HG02588 (cell line): ENCODE measurements around the gene SCP2D1.
"Not testable (repeated sequence)": the region's sequence is repeated elsewhere in the genome, so short reads cannot be mapped to it uniquely, and the experiment has no call there.

Source experiments
- ATAC-seq: cut with Tn5 transposase; IDR thresholded peaks from one replicate; pipeline ENCODE4 v1.9.1; 2021; ENCODE audit warnings: mild to moderate bottlenecking, moderate library complexity; ENCODE audit not compliant: unreplicated experiment

The SCP2D1 gene

DNA sequence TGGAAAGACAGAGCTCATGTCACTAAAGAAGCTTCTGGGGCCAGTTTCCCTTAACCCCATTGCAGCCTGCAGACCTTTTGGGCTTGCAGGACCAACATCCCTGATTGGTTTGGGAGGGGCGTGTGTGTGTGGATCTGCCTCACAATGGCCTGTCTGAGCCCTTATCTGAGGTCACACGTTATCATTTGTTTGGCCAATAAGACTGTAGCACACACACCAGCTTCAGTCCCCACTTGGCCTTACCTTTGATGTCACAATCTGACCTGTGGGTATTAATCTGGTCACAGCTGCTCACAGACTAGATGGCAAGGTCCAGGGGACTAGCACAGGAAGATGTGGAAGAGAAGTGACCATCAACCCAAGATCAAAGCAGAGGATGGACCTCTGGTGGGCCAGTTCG lies at the start of gene SCP2D1:
Gene SCP2D1, plus strand, starts transcription at position 301 of the 400 bp plus-strand sequence. Its CDS starts 33 bp downstream, at position 334.
- ATAC-seq, result no peak

DNA sequence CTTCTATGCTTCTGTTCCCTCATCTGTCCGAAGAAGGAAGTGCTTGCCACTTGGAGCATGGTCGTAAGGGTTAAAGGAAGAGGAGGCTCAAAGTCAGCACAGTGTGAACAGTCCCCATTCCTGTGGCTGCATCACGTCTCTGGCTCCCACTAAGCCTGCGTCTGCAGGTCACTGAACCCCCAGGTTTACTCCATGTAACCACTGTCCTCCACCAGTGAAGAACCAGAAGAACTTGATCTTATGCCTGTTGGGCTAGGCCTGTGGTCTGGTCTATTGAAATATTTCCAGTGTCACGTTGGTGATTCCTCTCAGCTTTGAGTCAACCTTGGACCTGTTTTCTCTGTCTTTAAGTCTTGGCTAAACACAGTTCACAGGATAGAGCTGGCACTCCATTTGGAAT lies 45.9 kb upstream of the SCP2D1 start:
- ATAC-seq, result no peak

DNA sequence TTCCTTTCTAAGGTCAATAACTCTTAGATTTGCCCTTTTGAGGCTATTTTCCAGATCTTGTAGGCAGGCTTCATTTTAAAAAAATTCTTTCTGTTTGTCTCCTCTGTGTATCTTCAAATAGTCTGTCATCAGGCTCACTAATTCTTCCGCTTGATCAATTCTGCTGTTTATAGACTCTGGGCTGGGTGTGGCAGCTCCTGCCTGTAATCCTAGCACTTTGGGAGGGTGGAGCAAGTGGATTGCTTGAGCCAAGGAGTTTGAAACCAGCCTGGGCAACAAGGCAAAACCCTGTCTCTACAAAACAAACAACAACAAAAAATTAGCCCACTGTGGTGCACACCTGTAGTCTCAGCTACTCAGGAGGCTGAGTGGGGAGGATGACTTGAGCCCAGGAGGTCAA lies 40.0 kb upstream of the SCP2D1 start:
- no peak for ATAC-seq

DNA sequence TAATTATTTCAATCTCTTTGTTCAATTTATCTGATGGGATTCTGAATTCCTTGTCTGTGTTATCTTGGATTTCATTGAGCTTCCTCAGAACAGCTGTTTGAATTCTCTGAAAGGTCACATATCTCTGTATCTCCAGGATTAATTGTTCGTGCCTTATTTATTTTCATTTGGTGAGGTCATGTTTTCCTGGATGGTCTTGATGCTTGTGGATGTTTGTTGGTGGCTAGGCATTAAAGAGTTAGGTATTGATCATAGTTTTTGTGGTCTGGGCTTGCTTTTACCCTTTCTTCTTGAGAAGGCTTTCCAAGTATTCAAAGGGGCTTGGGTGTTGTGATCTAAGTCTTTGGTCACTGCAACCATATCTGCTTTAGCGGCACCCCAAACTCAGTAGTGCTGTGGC lies 39.4 kb upstream of the SCP2D1 start:
- ATAC-seq, result no peak

DNA sequence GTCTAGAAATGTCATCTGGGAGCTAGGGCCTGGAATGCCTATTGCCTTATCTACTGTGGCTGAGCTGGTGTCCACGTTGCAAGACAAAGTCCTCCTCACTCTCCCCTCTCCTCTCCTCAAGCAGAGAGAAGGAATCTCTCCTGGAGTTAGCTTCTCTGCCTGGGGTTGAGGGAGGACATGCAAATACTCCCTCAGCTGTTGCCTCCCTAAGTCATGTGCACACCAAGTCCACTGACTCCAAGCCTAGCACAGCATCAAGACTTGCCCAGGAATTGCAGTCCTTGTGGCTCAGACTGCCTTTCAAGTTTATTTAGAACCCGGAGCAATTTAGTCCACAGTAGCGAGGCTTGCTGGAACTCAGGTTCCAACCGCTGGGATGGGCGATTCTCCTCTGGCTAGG lies 38.0 kb upstream of the SCP2D1 start:
- ATAC-seq, result no peak

DNA sequence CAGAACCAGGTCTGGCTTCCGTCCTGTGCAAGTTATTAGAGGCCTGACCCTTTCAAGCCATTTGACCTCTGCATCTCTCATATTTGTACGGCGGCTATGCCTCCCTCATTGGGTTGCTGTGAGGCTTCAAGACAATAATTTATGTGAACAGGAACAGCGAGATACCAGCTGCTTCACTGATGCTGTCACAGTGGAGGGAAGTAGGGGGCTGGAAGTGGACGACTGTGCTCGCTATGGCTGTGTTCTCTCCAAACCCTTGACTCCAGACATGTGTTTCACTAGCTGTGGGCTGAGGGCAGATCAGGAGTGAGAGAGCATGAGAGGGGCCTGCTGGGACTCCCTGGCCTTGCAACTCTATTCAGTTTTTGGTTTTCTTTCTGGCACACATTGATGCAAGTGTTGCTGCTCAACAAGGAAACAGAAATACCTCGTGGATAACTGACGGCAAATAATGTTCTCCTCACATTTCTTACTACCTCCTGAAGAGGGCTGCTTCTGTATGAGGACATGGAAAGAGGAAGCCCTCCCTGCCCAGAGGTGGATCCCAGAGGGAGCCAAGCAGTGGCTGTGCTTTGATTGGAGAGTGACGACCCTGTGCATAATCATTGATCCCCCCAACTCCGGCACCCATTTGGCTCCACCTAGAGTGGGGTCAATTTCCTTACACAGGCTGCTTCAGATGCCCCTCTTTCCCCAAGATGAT lies 34.7 kb upstream of the SCP2D1 start:
- no peak for ATAC-seq

DNA sequence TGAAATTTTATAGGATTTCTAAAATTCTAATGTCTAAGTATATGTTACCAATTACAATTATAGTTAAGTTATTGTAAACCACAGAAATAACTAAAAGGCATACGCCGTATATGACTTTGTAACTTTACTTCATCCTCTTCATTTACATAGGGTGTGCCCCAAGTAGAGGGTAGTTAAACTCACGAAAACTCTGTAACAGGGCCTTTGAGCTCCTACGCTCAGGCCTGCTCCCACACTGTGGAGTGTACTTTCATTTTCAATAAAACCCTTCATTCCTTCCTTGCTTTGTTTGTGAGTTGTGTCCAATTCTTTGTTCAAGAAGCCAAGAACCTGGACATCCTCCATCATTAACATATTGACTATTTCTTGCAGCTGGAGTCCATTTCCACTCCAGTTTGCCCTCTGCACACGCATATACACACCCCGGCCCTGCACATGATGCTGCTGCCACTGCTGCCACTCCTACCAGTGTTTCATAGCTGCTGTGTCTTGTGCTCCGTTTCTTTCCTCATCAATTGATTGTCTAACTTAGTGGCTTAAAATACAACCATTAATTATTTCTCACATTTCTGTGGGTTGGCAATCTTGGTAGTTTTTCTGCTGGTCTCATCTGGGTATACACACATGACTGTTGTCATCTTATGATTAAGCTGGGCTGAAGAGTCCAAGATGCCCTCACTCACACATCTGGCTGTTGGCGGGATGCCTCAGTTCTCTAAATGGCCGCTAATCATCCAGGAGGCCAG lies 33.0 kb upstream of the SCP2D1 start:
- no peak for ATAC-seq

DNA sequence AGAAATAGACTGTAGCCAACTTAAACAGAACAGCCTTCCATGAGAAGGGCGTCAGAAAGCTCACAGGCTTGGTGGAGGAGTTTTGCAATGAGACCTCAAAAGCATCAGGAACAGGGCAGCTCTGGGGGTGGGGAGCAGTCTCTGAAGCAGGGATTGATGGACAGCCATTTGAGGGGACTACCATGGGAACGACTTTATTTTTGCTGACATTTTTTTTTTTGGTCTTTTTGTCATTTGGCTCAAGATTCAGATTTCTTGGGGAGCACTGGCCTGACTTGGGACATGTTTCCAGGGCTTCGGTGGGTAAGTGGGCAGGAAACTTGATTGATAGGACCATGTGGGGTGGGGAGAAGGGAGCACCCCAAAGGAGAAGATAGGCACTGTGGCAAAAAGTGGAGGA lies 32.1 kb upstream of the SCP2D1 start:
- ATAC-seq, result no peak

DNA sequence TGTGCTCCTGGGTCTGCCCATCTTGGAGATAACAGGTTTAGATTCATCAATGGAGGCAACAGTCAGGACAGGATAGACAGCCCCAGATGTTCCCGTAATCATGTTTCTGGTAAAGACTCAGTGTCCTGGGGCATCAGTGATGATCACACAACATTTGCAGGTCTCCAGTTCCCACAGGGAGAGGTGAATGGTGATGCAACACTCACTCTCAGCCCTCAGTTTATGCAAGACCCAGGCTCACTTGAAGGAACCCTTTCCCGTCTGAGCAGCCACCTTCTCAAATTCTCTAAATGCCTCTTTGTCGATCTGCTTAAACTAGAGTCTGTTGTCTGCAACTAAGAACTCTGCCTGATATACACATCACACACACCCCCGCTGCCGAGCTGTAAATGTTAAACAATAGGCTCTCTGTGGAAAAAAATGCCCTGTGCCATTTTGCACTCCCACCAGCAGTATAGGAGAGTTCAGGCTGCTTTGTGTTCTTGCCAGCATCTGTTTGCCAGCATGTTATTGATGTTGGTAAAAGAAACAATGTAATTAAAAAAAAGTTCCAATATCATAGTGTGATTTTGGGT lies 30.1 kb upstream of the SCP2D1 start:
- no peak for ATAC-seq

DNA sequence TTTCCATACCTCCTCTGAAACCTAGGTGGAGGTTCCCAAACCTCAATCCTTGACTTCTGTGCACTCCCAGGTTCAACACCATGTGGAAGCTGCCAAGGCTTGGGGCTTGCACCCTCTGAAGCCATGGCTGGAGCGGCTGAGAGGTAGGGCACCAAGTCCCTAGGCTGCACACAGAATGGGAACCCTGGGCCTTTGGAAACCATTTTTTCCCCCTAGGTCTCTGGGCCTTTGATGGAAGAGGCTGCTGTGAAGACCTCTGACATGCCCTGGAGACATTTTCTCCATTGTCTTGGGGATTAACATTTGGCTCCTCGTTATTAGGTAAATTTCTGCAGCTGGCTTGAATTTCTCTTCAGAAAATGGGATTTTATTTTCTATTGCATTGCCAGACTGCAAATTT lies 26.5 kb upstream of the SCP2D1 start:
- ATAC-seq, result not testable (repeated sequence)

DNA sequence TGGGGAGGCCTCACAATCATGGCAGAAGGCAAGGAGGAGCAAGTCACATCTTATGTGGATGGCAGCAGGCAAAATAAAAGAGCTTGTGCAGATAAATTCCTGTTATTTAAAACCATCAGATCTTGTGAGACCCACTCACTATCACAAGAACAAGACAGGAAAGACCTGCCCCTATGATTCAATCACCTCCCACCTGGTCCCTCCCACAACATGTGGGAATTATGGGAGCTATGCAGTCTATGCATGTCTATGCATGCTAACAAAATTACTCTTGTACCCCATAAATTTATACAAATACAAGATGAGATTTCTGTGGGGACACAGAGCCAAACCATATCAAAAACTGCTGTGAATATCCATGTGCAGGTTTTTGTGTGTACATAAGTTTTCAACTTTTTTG lies 25.6 kb upstream of the SCP2D1 start:
- no peak for ATAC-seq

DNA sequence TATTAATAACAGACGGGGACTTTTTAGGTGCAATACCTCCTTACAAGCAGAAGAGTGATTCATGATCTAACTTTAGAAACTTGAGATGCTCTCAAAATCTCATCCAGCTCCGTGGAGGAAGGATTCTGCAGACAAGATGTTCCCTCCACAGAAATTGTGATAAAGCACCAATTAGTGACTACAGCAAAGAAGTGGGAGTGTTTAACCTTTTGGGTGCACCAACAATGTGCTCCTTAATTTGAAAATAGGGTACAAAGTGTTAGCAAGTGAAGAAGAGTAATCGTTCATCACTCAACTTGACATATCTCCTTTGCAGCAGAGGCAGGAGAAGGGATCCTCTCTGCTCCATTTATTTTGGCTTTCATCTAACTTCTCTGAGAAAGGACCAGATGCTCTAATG lies 22.8 kb upstream of the SCP2D1 start:
- ATAC-seq, result no peak

DNA sequence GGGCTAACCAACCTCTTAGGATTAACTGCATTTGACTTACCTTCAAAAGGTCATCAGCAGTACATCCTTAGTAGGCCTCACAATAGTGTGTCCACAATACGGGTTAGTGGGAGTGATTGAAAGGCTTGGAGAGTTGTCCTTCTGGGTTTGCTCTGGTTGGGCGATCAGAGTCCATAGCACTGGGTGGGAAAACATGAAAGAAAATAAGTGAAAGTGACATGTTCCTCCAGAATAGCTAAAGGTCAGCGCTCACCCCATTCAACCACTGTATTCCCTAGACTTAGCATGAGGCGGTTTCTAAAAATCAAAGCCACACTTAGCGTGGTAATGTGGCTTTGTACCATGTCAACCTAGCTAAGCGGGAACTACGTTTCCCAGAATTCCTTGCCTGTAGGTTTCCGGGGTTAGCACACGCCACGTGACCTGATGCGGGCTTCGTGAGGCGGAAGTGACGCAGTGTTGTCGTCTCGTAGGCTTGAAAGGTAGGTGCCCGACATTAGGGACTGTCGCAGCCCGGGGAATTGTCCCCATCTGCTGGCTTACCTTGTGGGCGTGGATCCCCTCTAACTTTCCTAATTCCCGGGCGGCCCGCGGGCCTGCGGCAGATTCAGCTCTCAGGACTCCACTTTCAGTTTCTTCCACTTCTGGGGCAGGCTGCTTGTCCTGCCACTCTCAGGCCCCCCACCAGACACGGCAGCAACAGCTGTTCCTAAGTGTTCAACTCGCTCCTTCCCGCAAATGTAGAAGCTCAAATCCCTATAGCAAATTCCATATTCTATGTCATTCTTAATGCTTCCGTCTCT lies 19.8 kb upstream of the SCP2D1 start:
- ATAC-seq, result peak; percentile 97

DNA sequence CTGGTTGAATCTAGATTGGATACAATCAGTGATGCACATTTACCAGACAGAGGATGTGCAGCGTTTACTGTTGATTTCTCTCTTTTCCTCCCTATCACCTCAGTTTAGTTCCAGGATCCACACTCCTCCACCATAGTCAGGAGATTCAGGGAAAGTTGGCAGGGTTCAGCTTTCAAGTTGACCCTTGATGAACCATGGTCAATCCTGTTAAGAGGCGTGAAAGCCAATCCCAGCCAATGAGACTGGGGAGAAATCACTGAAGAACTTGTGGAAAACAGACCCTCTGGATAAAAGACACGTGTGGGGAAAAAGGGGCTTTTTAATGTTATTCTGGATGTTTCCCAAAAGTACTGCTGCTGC lies 19.2 kb upstream of the SCP2D1 start:
- ATAC-seq, result peak; percentile 7

DNA sequence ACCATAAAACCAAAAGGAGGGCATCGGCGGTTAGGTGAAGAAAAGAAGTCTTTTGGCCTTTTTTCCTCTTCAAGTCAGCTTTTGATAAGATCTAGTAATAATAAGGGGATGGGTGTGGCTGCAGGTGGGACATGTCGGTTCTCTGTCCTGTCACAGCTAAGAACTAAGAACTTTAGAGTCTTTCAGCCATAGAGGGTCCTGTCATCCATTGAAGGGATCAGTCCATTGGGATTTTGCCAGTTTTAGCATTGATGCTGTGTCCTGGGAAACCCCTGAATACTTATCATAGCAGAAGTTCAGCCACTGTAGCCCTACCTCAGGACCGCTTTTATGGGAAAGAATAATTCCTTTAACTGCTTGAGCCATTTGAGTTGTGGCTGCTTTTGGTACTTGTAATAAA lies 18.2 kb upstream of the SCP2D1 start:
- ATAC-seq, result no peak

DNA sequence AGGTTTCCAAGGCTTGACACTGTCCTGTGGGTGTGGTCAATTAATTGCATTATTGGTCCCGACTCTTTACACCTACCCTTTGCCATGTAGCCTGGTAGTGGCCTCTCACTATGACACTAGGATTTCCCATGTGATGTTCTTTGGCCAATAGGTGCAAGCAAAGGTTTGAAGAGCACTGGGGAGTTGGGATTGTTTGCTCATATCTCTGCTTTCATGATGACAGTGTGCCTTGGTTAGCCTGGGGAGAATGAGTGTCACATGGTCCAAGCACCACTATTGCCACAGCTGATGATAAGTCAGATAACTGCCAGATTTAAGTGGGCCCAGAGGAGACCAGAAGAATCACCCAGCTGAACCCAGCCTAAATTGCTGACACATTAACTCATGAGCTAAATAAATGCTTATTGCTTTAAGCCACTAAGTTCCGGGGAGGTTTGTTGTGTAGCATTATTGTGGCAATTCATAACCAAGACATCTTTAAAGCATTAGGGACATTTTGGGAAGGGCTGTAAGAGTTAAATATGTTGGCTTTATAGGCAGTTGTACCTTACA lies 17.2 kb upstream of the SCP2D1 start:
- ATAC-seq, result no peak

DNA sequence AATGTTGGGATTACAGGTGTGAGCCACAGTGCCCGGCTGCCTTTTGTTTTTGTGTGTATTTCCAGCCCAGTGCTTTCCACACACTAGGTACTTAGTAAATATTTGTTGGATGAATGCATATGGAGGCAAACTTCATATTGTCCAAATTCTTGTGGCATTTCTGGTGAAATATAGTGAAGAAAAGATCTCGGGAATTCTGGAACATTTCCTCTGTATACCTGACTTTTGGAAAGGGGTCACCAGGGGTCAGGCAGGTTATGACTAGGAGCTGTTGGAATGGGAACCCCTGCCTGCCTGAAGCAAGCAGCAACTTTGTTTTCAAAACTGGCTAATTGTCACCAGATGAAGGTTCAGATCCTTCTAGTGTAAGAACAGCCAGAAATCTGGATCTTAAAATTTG lies 12.1 kb upstream of the SCP2D1 start:
- no peak for ATAC-seq

DNA sequence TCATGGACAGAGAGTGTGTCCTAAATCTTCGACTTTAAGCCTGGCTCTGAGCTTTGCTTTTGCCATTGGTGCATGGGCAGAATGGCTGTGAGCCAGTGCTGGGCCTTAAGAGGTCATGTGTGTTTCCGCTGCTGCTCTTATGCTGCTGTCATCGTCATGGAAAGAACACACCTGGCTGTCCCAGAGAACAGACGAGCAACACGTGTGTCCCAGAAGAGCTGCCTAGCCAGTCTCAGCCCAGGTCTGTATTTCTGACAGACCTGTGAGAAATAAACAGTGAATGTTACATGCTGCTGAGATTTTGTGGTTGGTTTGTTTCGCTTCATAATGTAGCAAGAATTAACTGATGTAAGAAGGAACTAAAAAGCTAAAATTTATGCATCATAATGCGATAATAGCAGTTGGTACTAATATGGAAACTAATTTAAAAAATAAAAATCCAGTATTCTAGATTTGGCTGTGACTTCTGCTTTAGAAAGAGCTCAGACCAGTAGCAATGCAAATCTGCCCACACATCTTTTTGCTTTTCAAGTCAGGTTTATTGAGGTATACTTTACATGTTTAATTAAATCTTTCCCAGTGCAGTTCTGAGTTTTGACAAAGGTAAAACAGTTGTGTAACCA lies 11.5 kb upstream of the SCP2D1 start:
- no peak for ATAC-seq

DNA sequence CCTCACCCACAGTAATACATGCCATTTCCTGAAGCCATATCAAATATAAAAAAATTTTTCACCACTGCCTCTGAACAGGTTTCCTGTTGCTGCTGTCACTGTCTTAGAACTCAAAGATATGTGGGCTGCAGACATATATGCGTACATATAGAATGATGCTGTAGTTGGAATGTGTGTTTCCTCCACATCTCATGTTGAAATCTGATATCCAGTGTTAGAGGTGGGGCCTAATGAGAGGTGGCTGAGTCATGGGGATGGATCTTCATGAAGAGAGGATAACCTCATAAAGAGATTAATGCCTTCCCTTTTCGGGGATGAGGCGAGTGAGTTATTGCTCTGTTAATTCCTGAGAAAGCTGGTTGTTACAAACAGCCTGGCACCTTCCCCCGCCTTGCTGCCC lies 7.7 kb upstream of the SCP2D1 start:
- no peak for ATAC-seq

DNA sequence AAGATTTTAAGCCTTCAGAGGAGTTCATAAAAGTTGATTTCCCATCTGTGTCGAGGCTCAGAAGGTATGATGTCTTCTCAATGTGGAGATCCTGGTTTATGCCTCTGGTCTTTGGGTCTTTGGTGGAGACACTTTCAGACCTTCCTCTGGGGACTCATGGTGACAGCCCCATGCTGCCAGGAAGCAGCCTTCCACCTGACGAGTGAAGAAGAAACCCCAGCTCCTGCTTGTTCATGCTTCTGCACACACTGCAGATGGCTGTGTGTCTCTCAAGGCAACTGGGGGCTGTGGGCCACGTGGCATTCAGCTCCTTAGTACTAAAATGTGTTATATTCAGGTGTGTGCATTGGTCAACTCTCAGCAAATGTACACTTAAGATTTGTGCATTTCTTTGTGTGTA lies 4.9 kb upstream of the SCP2D1 start:
- ATAC-seq, result no peak

DNA sequence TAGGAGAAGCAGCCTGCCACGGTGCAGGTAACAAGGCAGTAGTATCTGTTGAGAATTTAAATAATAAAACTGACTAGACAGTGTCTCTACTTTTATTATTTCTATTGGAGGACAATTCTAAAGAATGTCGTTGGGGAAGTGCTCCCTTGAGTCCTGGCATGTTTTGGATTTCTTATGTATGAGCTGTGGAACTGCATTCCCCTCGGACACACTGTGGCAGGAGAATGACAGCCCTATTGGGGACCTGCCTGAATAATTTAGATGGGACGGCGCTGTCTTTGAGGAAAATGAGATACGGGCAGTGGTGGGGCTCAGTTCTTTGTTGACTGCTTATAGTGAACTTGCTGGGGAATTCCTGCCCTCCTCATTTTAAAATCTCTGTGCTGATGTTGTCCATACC lies 2.4 kb upstream of the SCP2D1 start:
- ATAC-seq, result no peak
